Measurements from ENCODE around the gene MATN4.

- TF ChIP-seq, protein P1, sequence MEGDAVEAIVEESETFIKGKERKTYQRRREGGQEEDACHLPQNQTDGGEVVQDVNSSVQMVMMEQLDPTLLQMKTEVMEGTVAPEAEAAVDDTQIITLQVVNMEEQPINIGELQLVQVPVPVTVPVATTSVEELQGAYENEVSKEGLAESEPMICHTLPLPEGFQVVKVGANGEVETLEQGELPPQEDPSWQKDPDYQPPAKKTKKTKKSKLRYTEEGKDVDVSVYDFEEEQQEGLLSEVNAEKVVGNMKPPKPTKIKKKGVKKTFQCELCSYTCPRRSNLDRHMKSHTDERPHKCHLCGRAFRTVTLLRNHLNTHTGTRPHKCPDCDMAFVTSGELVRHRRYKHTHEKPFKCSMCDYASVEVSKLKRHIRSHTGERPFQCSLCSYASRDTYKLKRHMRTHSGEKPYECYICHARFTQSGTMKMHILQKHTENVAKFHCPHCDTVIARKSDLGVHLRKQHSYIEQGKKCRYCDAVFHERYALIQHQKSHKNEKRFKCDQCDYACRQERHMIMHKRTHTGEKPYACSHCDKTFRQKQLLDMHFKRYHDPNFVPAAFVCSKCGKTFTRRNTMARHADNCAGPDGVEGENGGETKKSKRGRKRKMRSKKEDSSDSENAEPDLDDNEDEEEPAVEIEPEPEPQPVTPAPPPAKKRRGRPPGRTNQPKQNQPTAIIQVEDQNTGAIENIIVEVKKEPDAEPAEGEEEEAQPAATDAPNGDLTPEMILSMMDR (IDR thresholded peaks at IDR 0.05), result no peak
- no peak for TF ChIP-seq POLR2A (IDR thresholded peaks at IDR 0.05)
Measured at GRCh38 chr20:45269056-45269455, 39.0 kb downstream of the MATN4 start.
